HG02798 (cell line): ENCODE data around the gene COX8C.
"Not testable (repeated sequence)": the region's sequence is repeated elsewhere in the genome, so short reads cannot be mapped to it uniquely, and the experiment has no call there.

Experiments
- ATAC-seq: cut with Tn5 transposase; IDR thresholded peaks from one replicate; pipeline ENCODE4 v1.9.1; 2021; ENCODE audit warnings: mild to moderate bottlenecking; ENCODE audit not compliant: unreplicated experiment, poor library complexity

The COX8C gene

DNA sequence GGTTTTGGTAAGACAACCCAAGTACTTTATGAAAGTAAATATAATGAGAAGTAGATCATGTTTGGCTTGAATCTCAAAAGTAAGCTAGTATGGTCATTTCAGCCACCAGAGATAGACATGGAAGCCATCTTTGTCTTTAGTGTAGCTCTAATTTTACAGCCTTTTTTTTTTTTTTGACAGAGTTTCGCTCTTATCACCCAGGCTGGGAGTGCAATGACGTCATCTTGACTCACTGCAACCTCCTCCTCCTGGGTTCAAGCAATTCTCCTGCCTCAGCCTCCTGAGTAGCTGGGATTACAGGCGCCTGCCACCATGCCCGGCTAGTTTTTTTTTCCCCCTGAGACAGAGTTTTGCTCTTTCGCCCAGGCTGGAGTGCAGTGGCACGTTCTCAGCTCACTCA is 7.9 kb downstream of the COX8C start:
- ATAC-seq: not testable (repeated sequence)

DNA sequence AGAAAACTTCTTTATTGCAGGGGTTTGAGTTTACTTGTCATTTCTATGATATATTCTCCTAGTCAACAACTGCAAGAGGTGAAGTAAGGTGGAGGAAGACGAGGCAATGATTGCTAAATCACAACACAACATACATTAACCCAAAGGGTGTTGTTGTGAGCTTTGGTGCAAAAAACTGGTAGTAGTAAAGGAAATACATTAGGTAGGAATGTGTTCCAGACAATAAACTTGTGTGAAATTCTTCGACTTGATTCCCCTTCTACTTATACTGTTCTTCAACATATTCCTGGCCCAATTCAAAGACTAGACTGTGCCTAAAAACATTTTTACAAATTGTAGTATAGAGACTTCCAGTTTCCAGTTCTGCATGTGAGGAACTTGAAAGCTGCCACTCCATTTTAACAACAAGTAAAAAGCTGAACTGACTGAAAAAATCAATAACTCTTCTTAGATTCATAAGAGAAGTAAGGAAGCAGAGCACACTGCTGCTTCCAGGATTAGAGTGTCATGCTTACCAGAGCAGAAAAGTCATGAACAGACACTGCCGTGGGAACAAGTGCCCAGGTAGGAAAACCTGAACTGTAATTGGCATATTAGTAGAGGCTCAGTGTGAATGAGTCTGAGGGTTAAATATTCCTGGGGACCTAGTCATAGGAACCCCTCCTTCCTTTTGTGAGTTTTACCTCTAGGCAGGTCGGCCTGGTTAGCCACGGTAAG is 22.2 kb downstream of the COX8C start:
- peak; percentile 28 for ATAC-seq

GRCh38 chr14:93369713-93370266 is 22.8 kb downstream of the COX8C start:
- peak; percentile 89 for ATAC-seq

GRCh38 chr14:93375673-93376156 is 28.7 kb downstream of the COX8C start:
- peak; percentile 98 for ATAC-seq

GRCh38 chr14:93379831-93380230 is 32.8 kb downstream of the COX8C start:
- no peak for ATAC-seq

- no peak for ATAC-seq
Observed at GRCh38 chr14:93381644-93382043, 34.7 kb downstream of the COX8C start.

- ATAC-seq: not testable (repeated sequence)
Observed at GRCh38 chr14:93384256-93384655, 37.3 kb downstream of the COX8C start.

GRCh38 chr14:93395231-93395630 is 48.2 kb downstream of the COX8C start:
- ATAC-seq: no peak

GRCh38 chr14:93396456-93396855 is 49.5 kb downstream of the COX8C start:
- no peak for ATAC-seq
